ENCODE measurements around the gene SAPCD1. TPM values are rescaled to one million over a fixed set of nuclear protein-coding genes. Genes with fewer than 3 reads are reported as not detected.

Gene SAPCD1
- total and polyA plus RNA-seq, 2 donors (not counting 3 experiments of a cell fraction or from before 2014, with no cell fraction given): 1.6 to 11.7 TPM

GRCh38 chr6:31732029-31732428 is 30.4 kb upstream of the SAPCD1 start:
- Histone ChIP-seq H3K27me3 (ENCODE audit: control insufficient read depth in 2 of 2, insufficient read depth in 2 of 2, low read length in 2 of 2) (no peaks in the 10 kb centered on the region), H3K4me1 (ENCODE audit: control insufficient read depth, extremely low read depth, insufficient read depth, low read length) (peaks cover 31% of the 10 kb centered on the region), H2AFZ (ENCODE audit: low read depth, low read length) (no peak overlapping the region), H3K9me3 (replicated peaks; ENCODE audit: control insufficient read depth, insufficient read depth, low read length) (no peaks in the 10 kb centered on the region), H3K27ac (ENCODE audit: insufficient read depth, low read depth, low read length) (no peak overlapping the region), H3K79me2 (ENCODE audit: control insufficient read depth, insufficient read depth, low read length) (peaks cover 41% of the 10 kb centered on the region), H3K4me2 (ENCODE audit: insufficient read depth, low read length) (no peak overlapping the region), H3K36me3 (ENCODE audit: control insufficient read depth in 2 of 2, extremely low read depth in 1 of 2, insufficient read depth in 2 of 2, low read length in 2 of 2) (peaks cover 19 to 30% of the 10 kb centered on the region in 2 experiments), H3K9ac (replicated peaks; ENCODE audit: extremely low read depth, insufficient read depth, low read length) (no peak overlapping the region), H4K20me1 (replicated peaks; ENCODE audit: control insufficient read depth, extremely low read depth, insufficient read depth, low read length) (no peaks in the 10 kb centered on the region), H3K4me3 (replicated peaks in 1 of 3; ENCODE audit: insufficient read depth in 1 of 3, low read depth in 1 of 3, low read length in 3 of 3) (no peak overlapping the region), H3K9me1 (replicated peaks; ENCODE audit: control insufficient read depth, extremely low read depth, insufficient read depth, low read length) (no peaks in the 10 kb centered on the region)
- no peak for TF ChIP-seq JUN (IDR thresholded peaks at IDR 0.05; ENCODE audit: borderline replicate concordance, insufficient read depth, insufficient read length, low read depth)
- TF ChIP-seq POLR2AphosphoS5 (IDR thresholded peaks at IDR 0.05; ENCODE audit: insufficient read depth, low read depth, low read length): no peak
- TF ChIP-seq, protein P1, sequence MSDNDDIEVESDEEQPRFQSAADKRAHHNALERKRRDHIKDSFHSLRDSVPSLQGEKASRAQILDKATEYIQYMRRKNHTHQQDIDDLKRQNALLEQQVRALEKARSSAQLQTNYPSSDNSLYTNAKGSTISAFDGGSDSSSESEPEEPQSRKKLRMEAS (IDR thresholded peaks at IDR 0.05; ENCODE audit: insufficient read depth, insufficient read length): no peak
- TF ChIP-seq MYC (IDR thresholded peaks at IDR 0.05; ENCODE audit: low read depth, low read length): no peak
- TF ChIP-seq POLR2A (IDR thresholded peaks at IDR 0.05; ENCODE audit: low read depth, low read length): no peak
- TF ChIP-seq GATA2 (IDR thresholded peaks at IDR 0.05; ENCODE audit: insufficient read depth, insufficient read length, low read depth, low read length): no peak
- TF ChIP-seq EZH2 (IDR thresholded peaks at IDR 0.05; ENCODE audit: borderline replicate concordance, low read depth, low read length, severe bottlenecking): no peak
- TF ChIP-seq FOS (IDR thresholded peaks at IDR 0.05; ENCODE audit: borderline replicate concordance, insufficient read depth, low read length): no peak
- TF ChIP-seq, protein P2, sequence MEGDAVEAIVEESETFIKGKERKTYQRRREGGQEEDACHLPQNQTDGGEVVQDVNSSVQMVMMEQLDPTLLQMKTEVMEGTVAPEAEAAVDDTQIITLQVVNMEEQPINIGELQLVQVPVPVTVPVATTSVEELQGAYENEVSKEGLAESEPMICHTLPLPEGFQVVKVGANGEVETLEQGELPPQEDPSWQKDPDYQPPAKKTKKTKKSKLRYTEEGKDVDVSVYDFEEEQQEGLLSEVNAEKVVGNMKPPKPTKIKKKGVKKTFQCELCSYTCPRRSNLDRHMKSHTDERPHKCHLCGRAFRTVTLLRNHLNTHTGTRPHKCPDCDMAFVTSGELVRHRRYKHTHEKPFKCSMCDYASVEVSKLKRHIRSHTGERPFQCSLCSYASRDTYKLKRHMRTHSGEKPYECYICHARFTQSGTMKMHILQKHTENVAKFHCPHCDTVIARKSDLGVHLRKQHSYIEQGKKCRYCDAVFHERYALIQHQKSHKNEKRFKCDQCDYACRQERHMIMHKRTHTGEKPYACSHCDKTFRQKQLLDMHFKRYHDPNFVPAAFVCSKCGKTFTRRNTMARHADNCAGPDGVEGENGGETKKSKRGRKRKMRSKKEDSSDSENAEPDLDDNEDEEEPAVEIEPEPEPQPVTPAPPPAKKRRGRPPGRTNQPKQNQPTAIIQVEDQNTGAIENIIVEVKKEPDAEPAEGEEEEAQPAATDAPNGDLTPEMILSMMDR (IDR thresholded peaks at IDR 0.05; ENCODE audit: extremely low read depth in 1 of 2, insufficient read depth in 1 of 2, low read depth in 1 of 2, low read length in 2 of 2): no peak
- dilution Hi-C loops (cut with MboI; ENCODE audit: extremely low pct_ligation_motif_present, low sequenced_read_pairs) (no loop called here), intact Hi-C loops (cut with micrococcal nuclease) (loop anchor here (10.0 kb wide), 1 partner anchor 187 kb away; the partner anchor contains the start of genes ATP6V1G2, DDX39B and NFKBIL1)
- POLR2A ChIA-PET: no interaction called here
- no TSS peak for BruUV-seq (replicated peaks)
- no peak for DNase-seq (ENCODE audit: low read depth, low spot score)
- no peak for FAIRE-seq
- CTCF ChIA-PET: interaction anchor here (0.9 to 1.8 kb wide), 3 partner anchors 98 to 104 kb away, joined by 3 to 5 read pairs (median 3); no protein-coding TSS in a partner anchor

Measured in endothelial cell of umbilical vein (primary cell).